HCT116 (cell line): Measurements from ENCODE around the gene TMEFF2. TPM values are rescaled to one million over a fixed set of nuclear protein-coding genes. Genes with fewer than 3 reads are reported as not detected.

Experiments
- ATAC-seq: fragments of 200-7000 bp; cut with Tn5 transposase; 2 replicates; pipeline ENCODE4 v1.9.1; 2020; ENCODE audit warnings: mild to moderate bottlenecking, moderate library complexity
- BruUV-seq: library from RNA; stranded (reverse); fragments of 400-500 nt; replicated peaks from 2 replicates; lab custom pipeline; 2021; lab: Mats Ljungman, UMichigan
- CTCF ChIA-PET: fragments of 300-600 bp; sonication (Branson Sonifier 250); formaldehyde crosslinking; loops from one replicate; lab custom pipeline; 2021; ENCODE audit warnings: antibody characterized with exemption; lab: Charles Lee
- POLR2A ChIA-PET: fragments of 300-600, 350-600 bp; sonication (Branson Sonifier 250); formaldehyde crosslinking; loops from one replicate; lab custom pipeline; 2021; ENCODE audit warnings: antibody characterized with exemption; lab: Charles Lee
- RAD21 ChIA-PET, 2 experiments: fragments of 300-600 bp; sonication (Branson Sonifier 250); formaldehyde crosslinking; loops; one replicate each; lab custom pipeline; 2023; ENCODE audit warnings: low total read pairs in 2 of 2; ENCODE audit not compliant: uncharacterized antibody in 2 of 2, unreplicated experiment in 2 of 2, low non-redundant PET in 1 of 2; lab: Charles Lee
- DNase-seq: peaks from one replicate; pipeline ENCODE4 v3.0.0-alpha.2; 2010; ENCODE audit warnings: low read depth, low spot score
- H2AFZ ChIP-seq: fragments of 200-600 bp; shearing (Covaris generic), sonication (generic); 2 replicates; pipeline ENCODE4 v1.6.1; 2017; ENCODE audit warnings: low read depth, mixed run types, mixed read lengths, antibody characterized with exemption, low read length; ENCODE audit not compliant: poor library complexity, severe bottlenecking
- H3K27ac ChIP-seq: 2 replicates; pipeline ENCODE4 v1.5.1; 2012; ENCODE audit warnings: low read depth, low read length
- H3K27me3 ChIP-seq: fragments of 200-600 bp; sonication (generic); 2 replicates; pipeline ENCODE4 v1.6.1; 2016; ENCODE audit warnings: mixed run types, low read length, mixed read lengths; ENCODE audit not compliant: insufficient read depth
- H3K36me3 ChIP-seq, 2 experiments: fragments of 200-500 bp in 1 of 2; fragments of 200-600 bp in 1 of 2; sonication (Bioruptor generic) in 1 of 2; sonication (generic) in 1 of 2; 2 replicates each; pipeline versions ENCODE4 v1.5.1 to v1.6.1; 2014 to 2016; ENCODE audit warnings: low read length in 2 of 2, inconsistent platforms in 1 of 2, mixed read lengths in 1 of 2, mixed run types in 1 of 2; ENCODE audit not compliant: insufficient read depth in 2 of 2, control insufficient read depth in 1 of 2
- H3K4me1 ChIP-seq, 2 experiments: fragments of 200-600 bp in 1 of 2; sonication (generic) in 1 of 2; 2 replicates each; pipeline versions ENCODE4 v1.5.1 to v1.6.1; 2012 to 2017; ENCODE audit warnings: low read length in 2 of 2, inconsistent platforms in 1 of 2, mild to moderate bottlenecking in 1 of 2, mixed read lengths in 1 of 2, mixed run types in 1 of 2, moderate library complexity in 1 of 2; ENCODE audit not compliant: insufficient read depth in 2 of 2, control insufficient read depth in 1 of 2
- H3K4me2 ChIP-seq: fragments of 200-600 bp; sonication (generic); 2 replicates; pipeline ENCODE4 v1.6.1; 2017; ENCODE audit warnings: mixed run types, low read length, mixed read lengths
- H3K4me3 ChIP-seq, 2 experiments: fragments of 200-600 bp in 1 of 2; sonication (generic) in 1 of 2; replicated peaks in 1 of 2; 2 replicates each; pipeline ENCODE4 v1.5.1; 2011 to 2016; ENCODE audit warnings: low read length in 2 of 2, control low read depth in 1 of 2, low read depth in 1 of 2, mild to moderate bottlenecking in 1 of 2, mixed read lengths in 1 of 2, mixed run types in 1 of 2
- H3K79me2 ChIP-seq: fragments of 200-600 bp; sonication (generic); 2 replicates; pipeline ENCODE4 v1.6.1; 2017; ENCODE audit warnings: mild to moderate bottlenecking, mixed run types, low read length, moderate library complexity, mixed read lengths; ENCODE audit not compliant: insufficient read depth
- H3K9ac ChIP-seq: fragments of 200-600 bp; sonication (generic); 2 replicates; pipeline ENCODE4 v1.6.1; 2016; ENCODE audit warnings: low read length, mixed read lengths
- H3K9me2 ChIP-seq: fragments of 200-600 bp; sonication (generic), shearing (Covaris generic); 2 replicates; pipeline ENCODE4 v1.6.1; 2017; ENCODE audit warnings: mixed run types, mild to moderate bottlenecking, moderate library complexity; ENCODE audit not compliant: insufficient read depth
- H3K9me3 ChIP-seq, 2 experiments: fragments of 200-500 bp in 1 of 2; fragments of 200-600 bp in 1 of 2; sonication (Bioruptor generic) in 1 of 2; sonication (generic) in 1 of 2; 2 replicates each; pipeline ENCODE4 v1.6.1; 2014 to 2017; ENCODE audit warnings: low read length in 2 of 2, mixed read lengths in 2 of 2, inconsistent platforms in 1 of 2, low read depth in 1 of 2, mild to moderate bottlenecking in 1 of 2, mixed run types in 1 of 2, moderate library complexity in 1 of 2; ENCODE audit not compliant: control insufficient read depth in 1 of 2, insufficient read depth in 1 of 2
- H4K20me1 ChIP-seq: fragments of 200-600 bp; sonication (generic), shearing (Covaris generic); 2 replicates; pipeline ENCODE4 v1.6.1; 2017; ENCODE audit warnings: mixed run types, mild to moderate bottlenecking, moderate library complexity; ENCODE audit not compliant: insufficient read depth
- CEBPB ChIP-seq: IDR thresholded peaks from 2 replicates; pipeline ENCODE4 v1.6.1; 2012; ENCODE audit warnings: low read depth
- EGR1 ChIP-seq: IDR thresholded peaks from 2 replicates; pipeline ENCODE4 v1.6.1; 2012; ENCODE audit warnings: low read depth
- ELF1 ChIP-seq: IDR thresholded peaks from 2 replicates; pipeline ENCODE4 v1.6.1; 2012; ENCODE audit warnings: low read depth, borderline replicate concordance
- EZH2 ChIP-seq: fragments of 200-600 bp; sonication (generic); IDR thresholded peaks from 2 replicates; pipeline ENCODE4 v1.6.1; 2017; ENCODE audit warnings: antibody characterized with exemption, mixed run types
- EZH2phosphoT487 ChIP-seq: fragments of 200-600 bp; IDR thresholded peaks from 2 replicates; pipeline ENCODE4 v1.6.1; 2018; ENCODE audit warnings: antibody characterized with exemption, borderline replicate concordance
- FOSL1 ChIP-seq: IDR thresholded peaks from 2 replicates; pipeline ENCODE4 v1.6.1; 2012; ENCODE audit warnings: low read depth
- JUND ChIP-seq: IDR thresholded peaks from 2 replicates; pipeline ENCODE4 v1.6.1; 2012
- MAX ChIP-seq: IDR thresholded peaks from 2 replicates; pipeline ENCODE4 v1.6.1; 2012
- ZNF274 ChIP-seq: fragments of 200-500 bp; sonication (Bioruptor generic); IDR thresholded peaks from 2 replicates; pipeline ENCODE4 v1.6.1; 2014; ENCODE audit warnings: mild to moderate bottlenecking, low read depth, low read length, inconsistent platforms
- intact Hi-C: fragments of 100-400 bp; cut with micrococcal nuclease; formaldehyde crosslinking; loops from 2 replicates; pipeline ENCODE4 v1.10.0; 2022
- total RNA-seq: library from RNA; stranded (reverse); gene quantifications from one replicate; pipeline ENCODE4 v1.2.1, GENCODE V29; 2021; ENCODE audit not compliant: unreplicated experiment
- TF ChIP-seq, protein P1 (sequence below): IDR thresholded peaks from 2 replicates; pipeline ENCODE4 v1.6.1; 2011; ENCODE audit warnings: mild to moderate bottlenecking, low read length, moderate library complexity; ENCODE audit not compliant: insufficient replicate concordance; ENCODE audit errors: extremely low read depth
- TF ChIP-seq, protein P2 (sequence below): IDR thresholded peaks from 2 replicates; pipeline ENCODE4 v1.6.1; 2012
- TF ChIP-seq, protein P3 (sequence below): IDR thresholded peaks from 2 replicates; pipeline ENCODE4 v1.6.1; 2012; ENCODE audit warnings: low read depth

The TMEFF2 gene
- total RNA-seq, 1 experiment from 2014 or later = not detected

- Histone ChIP-seq H3K4me2 (no peak overlapping the region), H3K79me2 (no peaks in the 10 kb centered on the region), H3K27me3 (no peaks in the 10 kb centered on the region), H3K4me1 (no peaks in the 10 kb centered on the region), H3K4me3 (no peak overlapping the region), H3K9me3 (no peaks in the 10 kb centered on the region), H3K9me2 (no peaks in the 10 kb centered on the region), H3K9ac (no peak overlapping the region), H3K27ac (no peak overlapping the region), H3K36me3 (no peaks in the 10 kb centered on the region), H4K20me1 (no peaks in the 10 kb centered on the region), H2AFZ (no peak overlapping the region)
- intact Hi-C loops = no loop called here
- no peak for TF ChIP-seq ELF1
- no peak for TF ChIP-seq FOSL1
- TF ChIP-seq, protein P1, sequence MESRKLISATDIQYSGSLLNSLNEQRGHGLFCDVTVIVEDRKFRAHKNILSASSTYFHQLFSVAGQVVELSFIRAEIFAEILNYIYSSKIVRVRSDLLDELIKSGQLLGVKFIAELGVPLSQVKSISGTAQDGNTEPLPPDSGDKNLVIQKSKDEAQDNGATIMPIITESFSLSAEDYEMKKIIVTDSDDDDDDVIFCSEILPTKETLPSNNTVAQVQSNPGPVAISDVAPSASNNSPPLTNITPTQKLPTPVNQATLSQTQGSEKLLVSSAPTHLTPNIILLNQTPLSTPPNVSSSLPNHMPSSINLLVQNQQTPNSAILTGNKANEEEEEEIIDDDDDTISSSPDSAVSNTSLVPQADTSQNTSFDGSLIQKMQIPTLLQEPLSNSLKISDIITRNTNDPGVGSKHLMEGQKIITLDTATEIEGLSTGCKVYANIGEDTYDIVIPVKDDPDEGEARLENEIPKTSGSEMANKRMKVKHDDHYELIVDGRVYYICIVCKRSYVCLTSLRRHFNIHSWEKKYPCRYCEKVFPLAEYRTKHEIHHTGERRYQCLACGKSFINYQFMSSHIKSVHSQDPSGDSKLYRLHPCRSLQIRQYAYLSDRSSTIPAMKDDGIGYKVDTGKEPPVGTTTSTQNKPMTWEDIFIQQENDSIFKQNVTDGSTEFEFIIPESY = no peak
- TF ChIP-seq, protein P2, sequence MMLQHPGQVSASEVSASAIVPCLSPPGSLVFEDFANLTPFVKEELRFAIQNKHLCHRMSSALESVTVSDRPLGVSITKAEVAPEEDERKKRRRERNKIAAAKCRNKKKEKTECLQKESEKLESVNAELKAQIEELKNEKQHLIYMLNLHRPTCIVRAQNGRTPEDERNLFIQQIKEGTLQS = no peak
- no peak for TF ChIP-seq EZH2
- no peak for TF ChIP-seq CEBPB
- BruUV-seq = no TSS peak
- no peak for ATAC-seq
- DNase-seq = no peak
- RAD21 ChIA-PET = no interaction called here
- CTCF ChIA-PET = no interaction called here
- POLR2A ChIA-PET = no interaction called here
Observed at GRCh38 chr2:191981706-191982105, 213.0 kb downstream of the TMEFF2 start.

GRCh38 chr2:191980483-191980882 lies 214.2 kb downstream of the TMEFF2 start:
- intact Hi-C loops = no loop called here
- H3K4me2 ChIP-seq = no peak overlapping the region
- H3K9ac ChIP-seq = no peak overlapping the region
- no peak overlapping the region for H2AFZ ChIP-seq
- no peaks in the 10 kb centered on the region for H3K4me1 ChIP-seq
- no peak overlapping the region for H3K27ac ChIP-seq
- RAD21 ChIA-PET = no interaction called here
- no peak for ATAC-seq
- H3K79me2 ChIP-seq = no peaks in the 10 kb centered on the region
- no TSS peak for BruUV-seq
- no peaks in the 10 kb centered on the region for H3K9me3 ChIP-seq
- POLR2A ChIA-PET = no interaction called here
- no peak for DNase-seq
- no peaks in the 10 kb centered on the region for H4K20me1 ChIP-seq
- H3K27me3 ChIP-seq = no peaks in the 10 kb centered on the region
- CTCF ChIA-PET = no interaction called here
- H3K9me2 ChIP-seq = no peaks in the 10 kb centered on the region
- H3K4me3 ChIP-seq = no peak overlapping the region
- no peaks in the 10 kb centered on the region for H3K36me3 ChIP-seq
- TF ChIP-seq, protein P3, sequence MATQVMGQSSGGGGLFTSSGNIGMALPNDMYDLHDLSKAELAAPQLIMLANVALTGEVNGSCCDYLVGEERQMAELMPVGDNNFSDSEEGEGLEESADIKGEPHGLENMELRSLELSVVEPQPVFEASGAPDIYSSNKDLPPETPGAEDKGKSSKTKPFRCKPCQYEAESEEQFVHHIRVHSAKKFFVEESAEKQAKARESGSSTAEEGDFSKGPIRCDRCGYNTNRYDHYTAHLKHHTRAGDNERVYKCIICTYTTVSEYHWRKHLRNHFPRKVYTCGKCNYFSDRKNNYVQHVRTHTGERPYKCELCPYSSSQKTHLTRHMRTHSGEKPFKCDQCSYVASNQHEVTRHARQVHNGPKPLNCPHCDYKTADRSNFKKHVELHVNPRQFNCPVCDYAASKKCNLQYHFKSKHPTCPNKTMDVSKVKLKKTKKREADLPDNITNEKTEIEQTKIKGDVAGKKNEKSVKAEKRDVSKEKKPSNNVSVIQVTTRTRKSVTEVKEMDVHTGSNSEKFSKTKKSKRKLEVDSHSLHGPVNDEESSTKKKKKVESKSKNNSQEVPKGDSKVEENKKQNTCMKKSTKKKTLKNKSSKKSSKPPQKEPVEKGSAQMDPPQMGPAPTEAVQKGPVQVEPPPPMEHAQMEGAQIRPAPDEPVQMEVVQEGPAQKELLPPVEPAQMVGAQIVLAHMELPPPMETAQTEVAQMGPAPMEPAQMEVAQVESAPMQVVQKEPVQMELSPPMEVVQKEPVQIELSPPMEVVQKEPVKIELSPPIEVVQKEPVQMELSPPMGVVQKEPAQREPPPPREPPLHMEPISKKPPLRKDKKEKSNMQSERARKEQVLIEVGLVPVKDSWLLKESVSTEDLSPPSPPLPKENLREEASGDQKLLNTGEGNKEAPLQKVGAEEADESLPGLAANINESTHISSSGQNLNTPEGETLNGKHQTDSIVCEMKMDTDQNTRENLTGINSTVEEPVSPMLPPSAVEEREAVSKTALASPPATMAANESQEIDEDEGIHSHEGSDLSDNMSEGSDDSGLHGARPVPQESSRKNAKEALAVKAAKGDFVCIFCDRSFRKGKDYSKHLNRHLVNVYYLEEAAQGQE = no peak
- TF ChIP-seq, protein P2 = no peak
- no peak for TF ChIP-seq JUND
- TF ChIP-seq, protein P1 = no peak
- no peak for TF ChIP-seq CEBPB
- TF ChIP-seq ZNF274 = no peak
- TF ChIP-seq MAX = no peak
- TF ChIP-seq EGR1 = no peak
- TF ChIP-seq EZH2phosphoT487 = no peak
